Measurements from ENCODE around the gene FAM50A. TPM values are rescaled to one million over a fixed set of nuclear protein-coding genes. Genes with fewer than 3 reads are reported as not detected.

The FAM50A gene
- total RNA-seq, 6 donors from 2014 or later, result 59.0 to 144 (median 72.7) TPM

- H3K36me3 ChIP-seq, result peaks cover 0 to 50% (median 21%) of the 10 kb centered on the region in 4 donors
- H3K4me3 ChIP-seq, result no peak overlapping the region
- no peaks in the 10 kb centered on the region for H3K9me3 ChIP-seq
- H3K4me1 ChIP-seq, result peaks cover 6 to 19% (median 6%) of the 10 kb centered on the region in 4 donors
- WGBS, 2 donors, result 87 to 100% methylated on average over 7 to 18 of the region's 18 CpGs
- DNase-seq (no peak), ATAC-seq (ENCODE audit: low FRiP score in 2 of 2) (no peak)
- no peak overlapping the region for H3K27ac ChIP-seq
- TF ChIP-seq POLR2A (IDR thresholded peaks at IDR 0.05) (no peak), POLR2AphosphoS5 (IDR thresholded peaks at IDR 0.05) (no peak)
- H3K27me3 ChIP-seq, result no peaks in the 10 kb centered on the region
Observed at GRCh38 chrX:154449618-154450017, 5.7 kb downstream of the FAM50A start.

DNA sequence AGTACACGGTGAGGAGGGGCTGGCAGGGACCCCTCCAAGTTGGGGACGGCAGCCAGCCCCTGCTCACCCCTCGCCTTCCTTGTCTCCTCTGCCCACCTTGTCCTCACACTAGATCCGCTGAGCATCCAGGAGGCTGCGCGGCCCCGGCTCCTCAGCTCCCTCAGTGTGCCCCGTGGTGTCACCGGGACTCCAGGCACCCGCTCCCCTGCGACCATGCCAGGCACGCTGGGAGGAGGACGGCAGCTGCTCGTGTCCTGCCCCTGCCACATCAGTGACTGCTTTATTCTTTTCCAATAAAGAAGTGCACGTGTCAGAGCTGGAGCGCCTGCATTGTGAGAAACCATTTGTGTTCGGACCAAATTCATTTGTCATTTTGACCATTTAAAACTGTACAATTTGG, 6.4 kb downstream of the FAM50A start:
- Histone ChIP-seq H3K4me1 (peaks cover 0 to 12% (median 0%) of the 10 kb centered on the region in 4 donors), H3K36me3 (peaks cover 0 to 50% (median 21%) of the 10 kb centered on the region in 4 donors), H3K27me3 (no peaks in the 10 kb centered on the region), H3K27ac (no peak overlapping the region), H3K4me3 (no peak overlapping the region), H3K9me3 (no peaks in the 10 kb centered on the region)
- ATAC-seq (ENCODE audit: low FRiP score in 2 of 2), result no peak
- TF ChIP-seq POLR2A (IDR thresholded peaks at IDR 0.05), result no peak
- no peak for TF ChIP-seq EP300 (IDR thresholded peaks at IDR 0.05)
- 92% methylated on average over 14 to 17 of the region's 17 CpGs for WGBS, 2 donors
- no peak for DNase-seq

DNA sequence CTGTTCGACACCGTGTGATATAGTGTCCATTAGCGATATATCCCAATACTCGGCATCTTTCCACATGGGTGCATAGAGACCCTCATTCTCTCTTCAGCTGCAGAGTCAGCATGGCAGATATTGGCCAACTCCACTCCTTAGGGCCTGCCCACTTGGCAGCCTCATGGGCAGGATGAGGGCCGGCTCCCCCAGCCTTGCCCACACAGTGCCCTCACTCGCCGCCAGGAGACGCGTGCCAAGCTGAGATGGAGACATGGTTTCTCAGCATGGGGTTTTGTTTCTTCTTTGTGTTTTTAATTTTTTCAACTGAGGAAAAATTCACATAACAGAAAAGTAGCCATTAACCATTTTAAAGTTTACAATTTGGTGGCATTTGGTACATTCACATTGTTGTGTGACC, 8.9 kb downstream of the FAM50A start:
- peaks cover 0 to 39% (median 21%) of the 10 kb centered on the region in 4 donors for H3K36me3 ChIP-seq
- TF ChIP-seq, protein P1, sequence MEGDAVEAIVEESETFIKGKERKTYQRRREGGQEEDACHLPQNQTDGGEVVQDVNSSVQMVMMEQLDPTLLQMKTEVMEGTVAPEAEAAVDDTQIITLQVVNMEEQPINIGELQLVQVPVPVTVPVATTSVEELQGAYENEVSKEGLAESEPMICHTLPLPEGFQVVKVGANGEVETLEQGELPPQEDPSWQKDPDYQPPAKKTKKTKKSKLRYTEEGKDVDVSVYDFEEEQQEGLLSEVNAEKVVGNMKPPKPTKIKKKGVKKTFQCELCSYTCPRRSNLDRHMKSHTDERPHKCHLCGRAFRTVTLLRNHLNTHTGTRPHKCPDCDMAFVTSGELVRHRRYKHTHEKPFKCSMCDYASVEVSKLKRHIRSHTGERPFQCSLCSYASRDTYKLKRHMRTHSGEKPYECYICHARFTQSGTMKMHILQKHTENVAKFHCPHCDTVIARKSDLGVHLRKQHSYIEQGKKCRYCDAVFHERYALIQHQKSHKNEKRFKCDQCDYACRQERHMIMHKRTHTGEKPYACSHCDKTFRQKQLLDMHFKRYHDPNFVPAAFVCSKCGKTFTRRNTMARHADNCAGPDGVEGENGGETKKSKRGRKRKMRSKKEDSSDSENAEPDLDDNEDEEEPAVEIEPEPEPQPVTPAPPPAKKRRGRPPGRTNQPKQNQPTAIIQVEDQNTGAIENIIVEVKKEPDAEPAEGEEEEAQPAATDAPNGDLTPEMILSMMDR (IDR thresholded peaks at IDR 0.05), result no peak
- TF ChIP-seq POLR2AphosphoS5 (IDR thresholded peaks at IDR 0.05) (no peak), EP300 (IDR thresholded peaks at IDR 0.05) (no peak), POLR2A (IDR thresholded peaks at IDR 0.05) (no peak)
- DNase-seq (no peak), ATAC-seq (ENCODE audit: low FRiP score in 2 of 2) (no peak)
- H3K9me3 ChIP-seq, result no peaks in the 10 kb centered on the region
- H3K27ac ChIP-seq, result no peak overlapping the region
- H3K4me1 ChIP-seq, result no peaks in the 10 kb centered on the region
- no peak overlapping the region for H3K4me3 ChIP-seq
- 91 to 96% methylated on average over 8 to 9 of the region's 9 CpGs for WGBS, 2 donors
- no peaks in the 10 kb centered on the region for H3K27me3 ChIP-seq

GRCh38 chrX:154457491-154458115, 13.7 kb downstream of the FAM50A start:
- DNase-seq (peak; percentile 66 to 92), ATAC-seq (ENCODE audit: low FRiP score in 2 of 2) (peak in 1 of 2 donors; percentile 81)
- no peaks in the 10 kb centered on the region for H3K9me3 ChIP-seq
- H3K27me3 ChIP-seq, result no peaks in the 10 kb centered on the region
- WGBS, 2 donors, result 13 to 42% methylated on average over 20 to 47 of the region's 65 CpGs
- peak overlapping the region; percentile 22 to 67 (median 64) for H3K4me3 ChIP-seq
- peaks cover 0 to 7% (median 4%) of the 10 kb centered on the region in 4 donors for H3K4me1 ChIP-seq
- TF ChIP-seq EP300 (IDR thresholded peaks at IDR 0.05) (no peak), POLR2AphosphoS5 (IDR thresholded peaks at IDR 0.05) (no peak), POLR2A (IDR thresholded peaks at IDR 0.05) (no peak)
- TF ChIP-seq, protein P1 (IDR thresholded peaks at IDR 0.05), result no peak
- peaks cover 0 to 5% (median 1%) of the 10 kb centered on the region in 4 donors for H3K36me3 ChIP-seq
- peak overlapping the region in 2 of 4 donors; percentile 69 to 74 for H3K27ac ChIP-seq

- ATAC-seq (ENCODE audit: low FRiP score in 2 of 2) (peak in 1 of 2 donors; percentile 93), DNase-seq (peak in 1 of 2 donors; percentile 94)
- 70% methylated on average over 31 of the region's 88 CpGs; no CpG with 5 or more reads in 1 of the 2 donors for WGBS, 2 donors
- H3K36me3 ChIP-seq, result peaks cover 0 to 5% (median 0%) of the 10 kb centered on the region in 4 donors
- H3K9me3 ChIP-seq, result no peaks in the 10 kb centered on the region
- peaks cover 0 to 7% (median 4%) of the 10 kb centered on the region in 4 donors for H3K4me1 ChIP-seq
- peak within 1 kb of the TSS; percentile 22 to 67 (median 64) for H3K4me3 ChIP-seq
- H3K27ac ChIP-seq, result peak within 1 kb of the TSS in 3 of 4 donors; percentile 49 to 74 (median 69)
- TF ChIP-seq POLR2A (IDR thresholded peaks at IDR 0.05), result peak in 2 of 4 donors; percentile 48 to 78
- no peak for TF ChIP-seq EP300 (IDR thresholded peaks at IDR 0.05)
- peak in 1 of 2 donors; percentile 32 for TF ChIP-seq POLR2AphosphoS5 (IDR thresholded peaks at IDR 0.05)
- H3K27me3 ChIP-seq, result no peaks in the 10 kb centered on the region
Observed at GRCh38 chrX:154458116-154458953, 14.4 kb downstream of the FAM50A start, which contains the start of gene PLXNA3. Gene PLXNA3 (plus strand): TSS chrX:154458281. CDS start chrX:154460184, 1,903 bp downstream.

All from upper lobe of left lung (tissue), 6 donors.